IPS DF 19.7 (cell line): ENCODE results near the gene ADGRG3.
A peak's percentile ranks its signal among the peaks of the same experiment; 100 is the strongest.

Experiments used
- DNase-seq: peaks from one replicate; pipeline ENCODE4 v3.0.0-alpha.2; 2013; ENCODE audit warnings: low read depth, low spot score

The ADGRG3 gene

GRCh38 chr16:57646388-57647039 is 21.6 kb upstream of the ADGRG3 start:
- DNase-seq = no peak

GRCh38 chr16:57647136-57647875 is 20.8 kb upstream of the ADGRG3 start:
- no peak for DNase-seq

GRCh38 chr16:57648125-57648524 is 20.0 kb upstream of the ADGRG3 start:
- no peak for DNase-seq

GRCh38 chr16:57648581-57649442 is 19.3 kb upstream of the ADGRG3 start:
- DNase-seq = peak; percentile 47

- DNase-seq = no peak
Observed at GRCh38 chr16:57649443-57649751, 18.7 kb upstream of the ADGRG3 start.

GRCh38 chr16:57649846-57650245 is 18.3 kb upstream of the ADGRG3 start:
- no peak for DNase-seq

GRCh38 chr16:57651344-57652333 is 16.5 kb upstream of the ADGRG3 start:
- DNase-seq = no peak

GRCh38 chr16:57652695-57653471 is 15.2 kb upstream of the ADGRG3 start:
- no peak for DNase-seq

- DNase-seq = no peak
Observed at GRCh38 chr16:57653936-57654335, 14.2 kb upstream of the ADGRG3 start.

- DNase-seq = no peak
Observed at GRCh38 chr16:57656342-57656955, 11.7 kb upstream of the ADGRG3 start.

- no peak for DNase-seq
Observed at GRCh38 chr16:57657228-57657627, 10.9 kb upstream of the ADGRG3 start.

- no peak for DNase-seq
Observed at GRCh38 chr16:57658130-57658877, 9.8 kb upstream of the ADGRG3 start.

- no peak for DNase-seq
Observed at GRCh38 chr16:57658878-57659674, 9.0 kb upstream of the ADGRG3 start.

GRCh38 chr16:57660715-57661463 is 7.2 kb upstream of the ADGRG3 start:
- DNase-seq = no peak

- DNase-seq = no peak
Observed at GRCh38 chr16:57661510-57661909, 6.6 kb upstream of the ADGRG3 start.

- no peak for DNase-seq
Observed at GRCh38 chr16:57661936-57662906, 5.9 kb upstream of the ADGRG3 start.

- DNase-seq = no peak
Observed at GRCh38 chr16:57663436-57663835, 4.7 kb upstream of the ADGRG3 start.
